GM18511 (cell line): ENCODE results near the gene MED26.
A peak's percentile ranks its signal among the peaks of the same experiment; 100 is the strongest.
"Not testable (repeated sequence)": the region's sequence is repeated elsewhere in the genome, so short reads cannot be mapped to it uniquely, and the experiment has no call there.

Experiments
- ATAC-seq: cut with Tn5 transposase; IDR thresholded peaks from one replicate; pipeline ENCODE4 v1.9.1; 2021; ENCODE audit warnings: mild to moderate bottlenecking, moderate library complexity; ENCODE audit not compliant: unreplicated experiment

Gene MED26

GRCh38 chr19:16651421-16652188 is 23.6 kb upstream of the MED26 start:
- not testable (repeated sequence) for ATAC-seq

- ATAC-seq, result no peak
Measured at GRCh38 chr19:16650821-16651220, 22.8 kb upstream of the MED26 start.

- no peak for ATAC-seq
Measured at GRCh38 chr19:16649734-16650133, 21.7 kb upstream of the MED26 start.

- no peak for ATAC-seq
Measured at GRCh38 chr19:16645140-16645539, 17.1 kb upstream of the MED26 start.

- no peak for ATAC-seq
Measured at GRCh38 chr19:16641695-16642094, 13.7 kb upstream of the MED26 start.

GRCh38 chr19:16640951-16641350 is 12.9 kb upstream of the MED26 start:
- no peak for ATAC-seq

- ATAC-seq, result no peak
Measured at GRCh38 chr19:16638666-16639065, 10.7 kb upstream of the MED26 start.

GRCh38 chr19:16637535-16637934 is 9.5 kb upstream of the MED26 start:
- ATAC-seq, result no peak

- ATAC-seq, result no peak
Measured at GRCh38 chr19:16631465-16631864, 3.5 kb upstream of the MED26 start.

GRCh38 chr19:16628984-16629691 is 1.1 kb upstream of the MED26 start:
- peak; percentile 7 for ATAC-seq

- ATAC-seq, result no peak
Measured at GRCh38 chr19:16627928-16628182, 149 bp downstream of the MED26 start.

GRCh38 chr19:16627193-16627927 is 644 bp downstream of the MED26 start:
- ATAC-seq, result no peak

GRCh38 chr19:16626796-16627192 is 1.2 kb downstream of the MED26 start:
- ATAC-seq, result no peak

GRCh38 chr19:16625163-16625958 is 2.6 kb downstream of the MED26 start:
- ATAC-seq, result no peak

GRCh38 chr19:16624236-16624635 is 3.8 kb downstream of the MED26 start:
- ATAC-seq, result no peak

- ATAC-seq, result no peak
Measured at GRCh38 chr19:16623576-16623975, 4.4 kb downstream of the MED26 start.

GRCh38 chr19:16623066-16623465 is 4.9 kb downstream of the MED26 start:
- ATAC-seq, result no peak

GRCh38 chr19:16621165-16621800 is 6.7 kb downstream of the MED26 start:
- no peak for ATAC-seq

- ATAC-seq, result no peak
Measured at GRCh38 chr19:16620584-16620983, 7.4 kb downstream of the MED26 start.

- no peak for ATAC-seq
Measured at GRCh38 chr19:16620018-16620417, 8.0 kb downstream of the MED26 start.

- no peak for ATAC-seq
Measured at GRCh38 chr19:16619457-16619856, 8.5 kb downstream of the MED26 start.
